Measurements from ENCODE around the gene SCUBE3.

The SCUBE3 gene

GRCh38 chr6:35174501-35174900 is 39.3 kb upstream of the SCUBE3 start:
- in situ Hi-C loops (cut with MboI; ENCODE audit: low pct_unique_long_range_greater_than_20kb, low sequenced_read_pairs, unreplicated experiment) = no loop called here
- TF ChIP-seq, protein P1, sequence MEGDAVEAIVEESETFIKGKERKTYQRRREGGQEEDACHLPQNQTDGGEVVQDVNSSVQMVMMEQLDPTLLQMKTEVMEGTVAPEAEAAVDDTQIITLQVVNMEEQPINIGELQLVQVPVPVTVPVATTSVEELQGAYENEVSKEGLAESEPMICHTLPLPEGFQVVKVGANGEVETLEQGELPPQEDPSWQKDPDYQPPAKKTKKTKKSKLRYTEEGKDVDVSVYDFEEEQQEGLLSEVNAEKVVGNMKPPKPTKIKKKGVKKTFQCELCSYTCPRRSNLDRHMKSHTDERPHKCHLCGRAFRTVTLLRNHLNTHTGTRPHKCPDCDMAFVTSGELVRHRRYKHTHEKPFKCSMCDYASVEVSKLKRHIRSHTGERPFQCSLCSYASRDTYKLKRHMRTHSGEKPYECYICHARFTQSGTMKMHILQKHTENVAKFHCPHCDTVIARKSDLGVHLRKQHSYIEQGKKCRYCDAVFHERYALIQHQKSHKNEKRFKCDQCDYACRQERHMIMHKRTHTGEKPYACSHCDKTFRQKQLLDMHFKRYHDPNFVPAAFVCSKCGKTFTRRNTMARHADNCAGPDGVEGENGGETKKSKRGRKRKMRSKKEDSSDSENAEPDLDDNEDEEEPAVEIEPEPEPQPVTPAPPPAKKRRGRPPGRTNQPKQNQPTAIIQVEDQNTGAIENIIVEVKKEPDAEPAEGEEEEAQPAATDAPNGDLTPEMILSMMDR (IDR thresholded peaks at IDR 0.05; ENCODE audit: extremely low read depth, insufficient read depth, missing control alignments) = no peak
- no peak for DNase-seq (ENCODE audit: low spot score)

GRCh38 chr6:35176301-35177024 is 37.3 kb upstream of the SCUBE3 start:
- TF ChIP-seq, protein P1 (IDR thresholded peaks at IDR 0.05; ENCODE audit: extremely low read depth, insufficient read depth, missing control alignments) = no peak

GRCh38 chr6:35177157-35177556 is 36.6 kb upstream of the SCUBE3 start:
- DNase-seq (ENCODE audit: low spot score) = no peak
- in situ Hi-C loops (cut with MboI; ENCODE audit: low pct_unique_long_range_greater_than_20kb, low sequenced_read_pairs, unreplicated experiment) = no loop called here
- TF ChIP-seq, protein P1 (IDR thresholded peaks at IDR 0.05; ENCODE audit: extremely low read depth, insufficient read depth, missing control alignments) = no peak

More at GRCh38 chr6:35176301-35177024, 37.3 kb upstream of the SCUBE3 start:
- no peak for DNase-seq (ENCODE audit: low spot score)
- in situ Hi-C loops (cut with MboI; ENCODE audit: low pct_unique_long_range_greater_than_20kb, low sequenced_read_pairs, unreplicated experiment) = no loop called here

- no peak for DNase-seq (ENCODE audit: low spot score)
Observed at GRCh38 chr6:35177596-35177995, 36.2 kb upstream of the SCUBE3 start.

DNA sequence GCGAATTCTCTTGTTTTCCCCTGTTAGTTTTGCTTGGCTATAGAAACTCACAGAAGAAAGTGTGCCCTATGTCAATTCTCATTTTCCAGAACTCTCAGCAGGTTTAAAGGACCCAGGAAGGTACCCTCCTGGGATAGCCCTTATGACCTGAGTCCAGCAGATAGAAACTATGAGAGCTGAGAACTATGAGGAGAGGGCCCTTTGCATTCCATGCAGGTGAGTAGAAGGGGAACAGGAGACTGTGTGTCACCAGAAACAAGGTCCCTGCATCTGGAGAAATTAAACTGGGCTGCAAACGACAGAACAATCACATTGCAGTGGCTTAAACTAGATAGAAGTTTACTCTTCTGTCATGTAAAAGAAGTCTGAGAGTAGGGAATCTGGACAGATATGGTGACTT is 35.7 kb upstream of the SCUBE3 start:
- TF ChIP-seq, protein P1 (IDR thresholded peaks at IDR 0.05; ENCODE audit: extremely low read depth, insufficient read depth, missing control alignments) = no peak
- no peak for DNase-seq (ENCODE audit: low spot score)
- in situ Hi-C loops (cut with MboI; ENCODE audit: low pct_unique_long_range_greater_than_20kb, low sequenced_read_pairs, unreplicated experiment) = no loop called here

More at GRCh38 chr6:35177596-35177995, 36.2 kb upstream of the SCUBE3 start:
- TF ChIP-seq, protein P1 (IDR thresholded peaks at IDR 0.05; ENCODE audit: extremely low read depth, insufficient read depth, missing control alignments) = no peak
- in situ Hi-C loops (cut with MboI; ENCODE audit: low pct_unique_long_range_greater_than_20kb, low sequenced_read_pairs, unreplicated experiment) = no loop called here

GRCh38 chr6:35178932-35179832 is 34.6 kb upstream of the SCUBE3 start:
- in situ Hi-C loops (cut with MboI; ENCODE audit: low pct_unique_long_range_greater_than_20kb, low sequenced_read_pairs, unreplicated experiment) = no loop called here
- peak; percentile 50 for DNase-seq (ENCODE audit: low spot score)
- TF ChIP-seq, protein P1 (IDR thresholded peaks at IDR 0.05; ENCODE audit: extremely low read depth, insufficient read depth, missing control alignments) = peak; percentile 31
